Lower leg skin (tissue), 3 donors: ENCODE data around the gene SLIT3.

Experiments used
- CTCF ChIP-seq, 3 donors: fragments of 450-650 bp; IDR thresholded peaks; one replicate each; pipeline ENCODE4 v1.5.1; 2016; ENCODE audit warnings: antibody characterized with exemption in 3 of 3, mild to moderate bottlenecking in 3 of 3, moderate library complexity in 2 of 3
- POLR2A ChIP-seq, 2 donors: fragments of 450-650 bp; IDR thresholded peaks; one replicate each; pipeline ENCODE4 v1.6.1; 2016 to 2017; ENCODE audit warnings: antibody characterized with exemption in 2 of 2, mild to moderate bottlenecking in 1 of 2, moderate library complexity in 1 of 2

GRCh38 chr5:168893283-168893682 is 407.7 kb downstream of the SLIT3 start:
- TF ChIP-seq CTCF (IDR thresholded peaks at IDR 0.05) = no peak
- TF ChIP-seq POLR2A (IDR thresholded peaks at IDR 0.05) = no peak
